Subcutaneous abdominal adipose tissue (tissue), 5 donors: Measurements from ENCODE around the gene POLR1G.

ENCODE experiments used
- H3K27ac ChIP-seq: one replicate; pipeline ENCODE4 v1.7.0; 2013; ENCODE audit warnings: low read depth, mild to moderate bottlenecking, inconsistent platforms, low read length, moderate library complexity
- H3K27me3 ChIP-seq, 5 donors: one replicate each; pipeline ENCODE4 v1.7.0; 2013; ENCODE audit warnings: low read length in 5 of 5, inconsistent platforms in 1 of 5; ENCODE audit not compliant: control insufficient read depth in 5 of 5, insufficient read depth in 4 of 5
- H3K36me3 ChIP-seq, 5 donors: one replicate each; pipeline ENCODE4 v1.7.0; 2013; ENCODE audit warnings: low read length in 5 of 5; ENCODE audit not compliant: control insufficient read depth in 5 of 5, insufficient read depth in 5 of 5
- H3K4me1 ChIP-seq, 5 donors: one replicate each; pipeline ENCODE4 v1.7.0; 2013; ENCODE audit warnings: low read length in 5 of 5, mild to moderate bottlenecking in 3 of 5, moderate library complexity in 1 of 5; ENCODE audit not compliant: control insufficient read depth in 5 of 5, insufficient read depth in 5 of 5
- H3K4me3 ChIP-seq, 5 donors: one replicate each; pipeline ENCODE4 v1.7.0; 2013; ENCODE audit warnings: low read length in 5 of 5, low read depth in 1 of 5
- H3K9ac ChIP-seq, 5 donors: one replicate each; pipeline ENCODE4 v1.7.0; 2013; ENCODE audit warnings: low read length in 5 of 5, mild to moderate bottlenecking in 4 of 5, moderate library complexity in 3 of 5
- H3K9me3 ChIP-seq, 5 donors: one replicate each; pipeline ENCODE4 v1.7.0; 2013; ENCODE audit warnings: low read length in 5 of 5; ENCODE audit not compliant: control insufficient read depth in 5 of 5
- donor health status: healthy.
- donor health status: healthy.
- donor health status: healthy.
- donor health status: healthy.
- donor health status: healthy.

POLR1G gene

GRCh38 chr19:45368737-45369340, 37.6 kb upstream of the POLR1G start:
- Histone ChIP-seq H3K4me3 (no peak overlapping the region), H3K36me3 (peaks cover 0 to 11% (median 4%) of the 10 kb centered on the region in 5 donors), H3K27me3 (no peaks in the 10 kb centered on the region), H3K9me3 (no peaks in the 10 kb centered on the region), H3K27ac (no peak overlapping the region), H3K9ac (no peak overlapping the region), H3K4me1 (peaks cover 0 to 10% (median 10%) of the 10 kb centered on the region in 5 donors)

- H3K27ac ChIP-seq: peak within 1 kb of the TSS; percentile 46
- peak within 1 kb of the TSS in 4 of 5 donors; percentile 70 to 83 (median 80) for H3K9ac ChIP-seq
- H3K27me3 ChIP-seq: no peaks in the 10 kb centered on the region
- H3K36me3 ChIP-seq: no peaks in the 10 kb centered on the region
- peaks cover 0 to 10% (median 10%) of the 10 kb centered on the region in 5 donors for H3K4me1 ChIP-seq
- no peaks in the 10 kb centered on the region for H3K9me3 ChIP-seq
- peak within 1 kb of the TSS; percentile 76 to 90 (median 80) for H3K4me3 ChIP-seq
Observed at GRCh38 chr19:45370410-45371204, 35.8 kb upstream of the POLR1G start, which contains the start of gene ERCC2. Gene ERCC2 (minus strand): TSS chr19:45370573. CDS start chr19:45370540, 33 bp downstream.

- Histone ChIP-seq H3K9ac (no peak overlapping the region), H3K27me3 (no peaks in the 10 kb centered on the region), H3K4me1 (peaks cover 0 to 7% (median 6%) of the 10 kb centered on the region in 5 donors), H3K27ac (no peak overlapping the region), H3K9me3 (no peaks in the 10 kb centered on the region), H3K4me3 (no peak overlapping the region), H3K36me3 (no peaks in the 10 kb centered on the region)
Observed at GRCh38 chr19:45376045-45376724, 30.3 kb upstream of the POLR1G start.

- Histone ChIP-seq H3K9me3 (no peaks in the 10 kb centered on the region), H3K4me1 (peaks cover 0 to 8% (median 7%) of the 10 kb centered on the region in 5 donors), H3K27me3 (peaks cover 4 to 5% (median 4%) of the 10 kb centered on the region in 5 donors), H3K27ac (no peak overlapping the region), H3K36me3 (peaks cover 0 to 2% (median 0%) of the 10 kb centered on the region in 5 donors), H3K9ac (no peak overlapping the region), H3K4me3 (no peak overlapping the region)
Observed at GRCh38 chr19:45380107-45380506, 26.3 kb upstream of the POLR1G start.

- no peak overlapping the region for H3K27ac ChIP-seq
- H3K9me3 ChIP-seq: no peaks in the 10 kb centered on the region
- peaks cover 0 to 2% (median 0%) of the 10 kb centered on the region in 5 donors for H3K36me3 ChIP-seq
- H3K4me3 ChIP-seq: no peak overlapping the region
- no peak overlapping the region for H3K9ac ChIP-seq
- H3K27me3 ChIP-seq: peaks cover 16 to 18% (median 17%) of the 10 kb centered on the region in 5 donors
- H3K4me1 ChIP-seq: peaks cover 0 to 11% (median 6%) of the 10 kb centered on the region in 5 donors
Observed at GRCh38 chr19:45382426-45382825, 24.0 kb upstream of the POLR1G start.

- H3K4me3 ChIP-seq: peak overlapping the region in 1 of 5 donors; percentile 6
- H3K36me3 ChIP-seq: peaks cover 0 to 2% (median 0%) of the 10 kb centered on the region in 5 donors
- peaks cover 16 to 18% (median 17%) of the 10 kb centered on the region in 5 donors for H3K27me3 ChIP-seq
- no peaks in the 10 kb centered on the region for H3K9me3 ChIP-seq
- no peak overlapping the region for H3K9ac ChIP-seq
- H3K4me1 ChIP-seq: peaks cover 0 to 11% (median 6%) of the 10 kb centered on the region in 5 donors
- H3K27ac ChIP-seq: no peak overlapping the region
Observed at GRCh38 chr19:45385392-45386221, 20.8 kb upstream of the POLR1G start.

GRCh38 chr19:45391346-45391745, 15.1 kb upstream of the POLR1G start:
- H3K4me3 ChIP-seq: no peak overlapping the region
- no peaks in the 10 kb centered on the region for H3K4me1 ChIP-seq
- H3K36me3 ChIP-seq: peaks cover 0 to 5% (median 2%) of the 10 kb centered on the region in 5 donors
- no peak overlapping the region for H3K9ac ChIP-seq
- no peak overlapping the region for H3K27ac ChIP-seq
- H3K9me3 ChIP-seq: no peaks in the 10 kb centered on the region
- H3K27me3 ChIP-seq: peaks cover 0 to 7% (median 1%) of the 10 kb centered on the region in 5 donors

GRCh38 chr19:45391871-45392665, 14.4 kb upstream of the POLR1G start:
- Histone ChIP-seq H3K4me1 (no peaks in the 10 kb centered on the region), H3K9ac (no peak overlapping the region), H3K9me3 (no peaks in the 10 kb centered on the region), H3K4me3 (no peak overlapping the region), H3K27me3 (peaks cover 0 to 7% (median 0%) of the 10 kb centered on the region in 5 donors), H3K36me3 (peaks cover 0 to 5% (median 2%) of the 10 kb centered on the region in 5 donors), H3K27ac (no peak overlapping the region)
